HG02759 (cell line): ENCODE results near the gene TMEM259.

ENCODE experiments used
- ATAC-seq: cut with Tn5 transposase; IDR thresholded peaks from one replicate; pipeline ENCODE4 v1.9.1; 2021; ENCODE audit warnings: mild to moderate bottlenecking, moderate library complexity; ENCODE audit not compliant: unreplicated experiment

The TMEM259 gene

GRCh38 chr19:964116-964520, 56.8 kb downstream of the TMEM259 start:
- no peak for ATAC-seq

- no peak for ATAC-seq
These were observed 57.4 kb downstream of the TMEM259 start for GRCh38 chr19:963486-963951.

GRCh38 chr19:962683-963400, 58.1 kb downstream of the TMEM259 start:
- ATAC-seq, result no peak

- no peak for ATAC-seq
These were observed 58.9 kb downstream of the TMEM259 start for GRCh38 chr19:961866-962620.

- ATAC-seq, result no peak
These were observed 60.4 kb downstream of the TMEM259 start for GRCh38 chr19:960601-960938.

GRCh38 chr19:960020-960419, 60.9 kb downstream of the TMEM259 start:
- ATAC-seq, result no peak
